Activated CD8-positive, alpha-beta memory T cell treated with anti-CD3 and anti-CD28 coated beads, Interleukin-2, amount 50 U/mL, for 24 hours (primary cell): ENCODE results near the gene ATP1A4.

Experiments used
- DNase-seq: peaks from one replicate; pipeline ENCODE4 v3.0.0-alpha.2; 2020; ENCODE audit errors: extremely low read depth

ATP1A4 gene

GRCh38 chr1:160144921-160145320 lies 6.5 kb upstream of the ATP1A4 start:
- no peak for DNase-seq

GRCh38 chr1:160146107-160146506 lies 5.3 kb upstream of the ATP1A4 start:
- DNase-seq, result no peak

GRCh38 chr1:160148121-160148520 lies 3.3 kb upstream of the ATP1A4 start:
- DNase-seq, result no peak

GRCh38 chr1:160149233-160149632 lies 2.2 kb upstream of the ATP1A4 start:
- DNase-seq, result no peak

- no peak for DNase-seq
Observed at GRCh38 chr1:160149716-160150115, 1.7 kb upstream of the ATP1A4 start.

GRCh38 chr1:160154790-160155189 lies 3.4 kb downstream of the ATP1A4 start:
- DNase-seq, result no peak

- no peak for DNase-seq
Observed at GRCh38 chr1:160156361-160156760, 5.0 kb downstream of the ATP1A4 start.

- no peak for DNase-seq
Observed at GRCh38 chr1:160157174-160157573, 5.8 kb downstream of the ATP1A4 start.

- DNase-seq, result no peak
Observed at GRCh38 chr1:160158031-160158430, 6.6 kb downstream of the ATP1A4 start.

GRCh38 chr1:160158534-160158933 lies 7.1 kb downstream of the ATP1A4 start:
- no peak for DNase-seq

- DNase-seq, result no peak
Observed at GRCh38 chr1:160159846-160160245, 8.4 kb downstream of the ATP1A4 start.

- no peak for DNase-seq
Observed at GRCh38 chr1:160161965-160162705, 10.7 kb downstream of the ATP1A4 start.

GRCh38 chr1:160162931-160163330 lies 11.5 kb downstream of the ATP1A4 start:
- DNase-seq, result no peak

- no peak for DNase-seq
Observed at GRCh38 chr1:160163615-160164014, 12.2 kb downstream of the ATP1A4 start.

- DNase-seq, result no peak
Observed at GRCh38 chr1:160164121-160164520, 12.7 kb downstream of the ATP1A4 start.

GRCh38 chr1:160166166-160166868 lies 14.9 kb downstream of the ATP1A4 start:
- DNase-seq, result no peak

GRCh38 chr1:160167056-160167455 lies 15.7 kb downstream of the ATP1A4 start:
- no peak for DNase-seq

GRCh38 chr1:160167580-160167979 lies 16.2 kb downstream of the ATP1A4 start:
- DNase-seq, result no peak

- DNase-seq, result no peak
Observed at GRCh38 chr1:160168016-160168415, 16.6 kb downstream of the ATP1A4 start.

GRCh38 chr1:160168609-160169369 lies 17.4 kb downstream of the ATP1A4 start:
- DNase-seq, result no peak

- no peak for DNase-seq
Observed at GRCh38 chr1:160169553-160170399, 18.4 kb downstream of the ATP1A4 start.

- no peak for DNase-seq
Observed at GRCh38 chr1:160171354-160171753, 20.0 kb downstream of the ATP1A4 start.
